ENCODE results near the gene PADI3. TPM values are rescaled to one million over a fixed set of nuclear protein-coding genes. Genes with fewer than 3 reads are reported as not detected.
A peak's percentile ranks its signal among the peaks of the same experiment; 100 is the strongest.

PADI3 gene
- polyA plus RNA-seq, 3 donors, result 0.01 TPM; not detected in 2

DNA sequence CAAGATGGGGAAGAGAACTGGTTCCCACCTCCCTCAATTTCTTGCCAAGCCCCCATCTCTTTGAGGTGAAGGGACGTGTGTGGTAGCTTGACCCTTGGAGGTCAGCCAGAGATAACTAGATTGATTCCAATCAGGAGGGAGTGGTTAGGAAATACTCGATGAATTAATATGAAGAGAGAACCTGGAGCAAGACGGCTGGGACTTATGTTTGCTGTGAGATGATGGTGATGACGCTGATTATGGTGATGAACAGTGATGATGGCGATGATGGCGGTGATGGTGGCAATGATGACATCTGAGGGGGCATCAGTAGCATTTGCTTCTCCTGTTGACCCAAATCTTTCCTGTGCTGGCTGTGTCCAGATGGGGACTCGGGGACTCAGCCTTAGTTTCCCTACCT, 43.2 kb upstream of the PADI3 start:
- Histone ChIP-seq H3K9ac (ENCODE audit: insufficient read depth, low read length, poor library complexity, severe bottlenecking) (no peak overlapping the region), H3K4me1 (ENCODE audit: control insufficient read depth in 1 of 2, insufficient read depth in 2 of 2, low read length in 2 of 2) (peaks cover 30 to 39% of the 10 kb centered on the region in 2 donors), H3K36me3 (replicated peaks in 1 of 2; ENCODE audit: control insufficient read depth in 1 of 2, insufficient read depth in 2 of 2, low read length in 2 of 2) (no peaks in the 10 kb centered on the region), H2AFZ (ENCODE audit: insufficient read depth, low read depth, low read length, poor library complexity, severe bottlenecking) (no peak overlapping the region), H3K27ac (ENCODE audit: low read depth in 1 of 2, low read length in 2 of 2) (no peak overlapping the region), H4K20me1 (ENCODE audit: insufficient read depth, low read length) (no peaks in the 10 kb centered on the region), H3K79me2 (ENCODE audit: insufficient read depth, low read length) (no peaks in the 10 kb centered on the region), H3K4me2 (replicated peaks; ENCODE audit: extremely low read depth, low read length, poor library complexity, severe bottlenecking) (no peak overlapping the region), H3K27me3 (ENCODE audit: control insufficient read depth in 2 of 2, insufficient read depth in 2 of 2, low read length in 2 of 2) (no peaks in the 10 kb centered on the region), H3K9me3 (replicated peaks in 1 of 2; ENCODE audit: control insufficient read depth in 1 of 2, insufficient read depth in 1 of 2, low read length in 2 of 2) (no peaks in the 10 kb centered on the region), H3K4me3 (replicated peaks in 1 of 3; ENCODE audit: low read depth in 2 of 3, low read length in 3 of 3) (no peak overlapping the region)
- Mint-ChIP-seq H3K4me3 (peak overlapping the region in 1 of 2 donors; percentile 49), H3K4me1 (peaks cover 38% of the 10 kb centered on the region), H3K9me3 (peaks cover 0 to 4% (median 0%) of the 10 kb centered on the region in 7 donors), H3K27ac (no peak overlapping the region), H3K27me3 (ENCODE audit: low read depth in 3 of 3) (peaks cover 4 to 13% (median 8%) of the 10 kb centered on the region in 3 donors), H3K36me3 (peaks cover 0 to 4% of the 10 kb centered on the region in 2 donors)
- intact Hi-C loops (cut with micrococcal nuclease), result no loop called here
- DNase-seq, result no peak
- 100% methylated on average over 6 of the region's 7 CpGs for WGBS (ENCODE audit: insufficient coverage)
- TF ChIP-seq CTCF (IDR thresholded peaks at IDR 0.05), result no peak

DNA sequence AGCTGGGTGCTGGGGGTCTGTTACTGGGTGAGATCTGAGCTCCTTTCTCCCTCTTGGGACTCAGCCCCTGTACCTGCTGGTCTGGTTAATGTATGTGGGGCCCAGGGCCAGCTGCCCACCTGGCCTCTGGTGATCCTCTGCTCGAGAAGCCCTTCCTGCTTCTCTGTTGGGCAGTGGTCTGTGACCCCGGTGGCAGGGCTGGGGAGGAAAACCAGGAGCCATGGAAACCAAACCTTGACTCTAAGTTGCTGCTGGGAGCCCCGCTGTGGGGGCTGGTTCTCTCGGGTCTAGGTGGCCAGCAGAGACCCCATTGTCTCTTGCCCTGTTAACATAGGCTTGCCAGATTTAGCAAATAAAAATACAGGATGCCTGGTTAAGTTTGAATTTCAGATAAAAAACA, 42.7 kb upstream of the PADI3 start:
- Mint-ChIP-seq H3K27me3 (ENCODE audit: low read depth in 3 of 3) (peaks cover 4 to 13% (median 8%) of the 10 kb centered on the region in 3 donors), H3K4me1 (peaks cover 37% of the 10 kb centered on the region), H3K36me3 (peaks cover 0 to 4% of the 10 kb centered on the region in 2 donors), H3K27ac (no peak overlapping the region), H3K9me3 (peaks cover 0 to 4% (median 0%) of the 10 kb centered on the region in 7 donors), H3K4me3 (no peak overlapping the region)
- H3K9ac ChIP-seq (ENCODE audit: insufficient read depth, low read length, poor library complexity, severe bottlenecking), result no peak overlapping the region
- intact Hi-C loops (cut with micrococcal nuclease), result no loop called here
- no peak overlapping the region for H3K4me2 ChIP-seq (replicated peaks; ENCODE audit: extremely low read depth, low read length, poor library complexity, severe bottlenecking)
- no peaks in the 10 kb centered on the region for H3K9me3 ChIP-seq (replicated peaks in 1 of 2; ENCODE audit: control insufficient read depth in 1 of 2, insufficient read depth in 1 of 2, low read length in 2 of 2)
- no peak for TF ChIP-seq CTCF (IDR thresholded peaks at IDR 0.05)
- WGBS (ENCODE audit: insufficient coverage), result 73% methylated on average over 2 of the region's 4 CpGs
- H2AFZ ChIP-seq (ENCODE audit: insufficient read depth, low read depth, low read length, poor library complexity, severe bottlenecking), result no peak overlapping the region
- H3K27ac ChIP-seq (ENCODE audit: low read depth in 1 of 2, low read length in 2 of 2), result no peak overlapping the region
- no peaks in the 10 kb centered on the region for H4K20me1 ChIP-seq (ENCODE audit: insufficient read depth, low read length)
- peaks cover 30 to 39% of the 10 kb centered on the region in 2 donors for H3K4me1 ChIP-seq (ENCODE audit: control insufficient read depth in 1 of 2, insufficient read depth in 2 of 2, low read length in 2 of 2)
- no peaks in the 10 kb centered on the region for H3K36me3 ChIP-seq (replicated peaks in 1 of 2; ENCODE audit: control insufficient read depth in 1 of 2, insufficient read depth in 2 of 2, low read length in 2 of 2)
- no peak overlapping the region for H3K4me3 ChIP-seq (replicated peaks in 1 of 3; ENCODE audit: low read depth in 2 of 3, low read length in 3 of 3)
- no peak for DNase-seq
- no peaks in the 10 kb centered on the region for H3K27me3 ChIP-seq (ENCODE audit: control insufficient read depth in 2 of 2, insufficient read depth in 2 of 2, low read length in 2 of 2)
- H3K79me2 ChIP-seq (ENCODE audit: insufficient read depth, low read length), result no peaks in the 10 kb centered on the region

Data from CD14-positive monocyte (primary cell).